Suprapubic skin (tissue), 3 donors: ENCODE data around the gene POLA2.

ENCODE experiments used
- EP300 ChIP-seq: sonication (generic); formaldehyde crosslinking; IDR thresholded peaks from one replicate; pipeline ENCODE4 v1.6.1; 2017; ENCODE audit warnings: antibody characterized with exemption
- POLR2A ChIP-seq, 2 donors: fragments of 450-650 bp; IDR thresholded peaks; one replicate each; pipeline ENCODE4 v1.6.1; 2017; ENCODE audit warnings: antibody characterized with exemption in 2 of 2, mild to moderate bottlenecking in 2 of 2, moderate library complexity in 2 of 2
- TF ChIP-seq, protein P1 (sequence below), 2 donors: fragments of 200-600 bp in 1 of 2; fragments of 450-650 bp in 1 of 2; sonication (generic) in 1 of 2; IDR thresholded peaks; one replicate each; pipeline ENCODE4 v1.5.1; 2016 to 2019; ENCODE audit warnings: antibody characterized with exemption in 2 of 2, mild to moderate bottlenecking in 1 of 2, moderate library complexity in 1 of 2

GRCh38 chr11:65242389-65242788, 19.4 kb upstream of the POLA2 start:
- TF ChIP-seq POLR2A (IDR thresholded peaks at IDR 0.05) (no peak), EP300 (no peak)
- TF ChIP-seq, protein P1, sequence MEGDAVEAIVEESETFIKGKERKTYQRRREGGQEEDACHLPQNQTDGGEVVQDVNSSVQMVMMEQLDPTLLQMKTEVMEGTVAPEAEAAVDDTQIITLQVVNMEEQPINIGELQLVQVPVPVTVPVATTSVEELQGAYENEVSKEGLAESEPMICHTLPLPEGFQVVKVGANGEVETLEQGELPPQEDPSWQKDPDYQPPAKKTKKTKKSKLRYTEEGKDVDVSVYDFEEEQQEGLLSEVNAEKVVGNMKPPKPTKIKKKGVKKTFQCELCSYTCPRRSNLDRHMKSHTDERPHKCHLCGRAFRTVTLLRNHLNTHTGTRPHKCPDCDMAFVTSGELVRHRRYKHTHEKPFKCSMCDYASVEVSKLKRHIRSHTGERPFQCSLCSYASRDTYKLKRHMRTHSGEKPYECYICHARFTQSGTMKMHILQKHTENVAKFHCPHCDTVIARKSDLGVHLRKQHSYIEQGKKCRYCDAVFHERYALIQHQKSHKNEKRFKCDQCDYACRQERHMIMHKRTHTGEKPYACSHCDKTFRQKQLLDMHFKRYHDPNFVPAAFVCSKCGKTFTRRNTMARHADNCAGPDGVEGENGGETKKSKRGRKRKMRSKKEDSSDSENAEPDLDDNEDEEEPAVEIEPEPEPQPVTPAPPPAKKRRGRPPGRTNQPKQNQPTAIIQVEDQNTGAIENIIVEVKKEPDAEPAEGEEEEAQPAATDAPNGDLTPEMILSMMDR (IDR thresholded peaks at IDR 0.05), result no peak
